Sigmoid colon (tissue), 4 donors: ENCODE measurements around the gene NR1I3.

Experiments used
- EP300 ChIP-seq, 4 donors: sonication (generic); formaldehyde crosslinking; IDR thresholded peaks; one replicate each; pipeline ENCODE4 v1.6.1; 2017; ENCODE audit warnings: antibody characterized with exemption in 4 of 4
- POLR2A ChIP-seq, 2 donors: fragments of 450-650 bp; IDR thresholded peaks; one replicate each; pipeline ENCODE4 v1.6.1; 2016; ENCODE audit warnings: antibody characterized with exemption in 2 of 2, mild to moderate bottlenecking in 2 of 2, moderate library complexity in 2 of 2
- POLR2AphosphoS5 ChIP-seq, 4 donors: sonication (generic); formaldehyde crosslinking; IDR thresholded peaks; one replicate each; pipeline ENCODE4 v1.6.1; 2017; ENCODE audit warnings: antibody characterized with exemption in 4 of 4
- TF ChIP-seq, protein P1 (sequence below), 4 experiments: fragments of 450-650 bp in 3 of 4; fragments of 200-600 bp in 1 of 4; IDR thresholded peaks; one replicate each; pipeline ENCODE4 v1.5.1; 2016 to 2019; ENCODE audit warnings: antibody characterized with exemption in 4 of 4, mild to moderate bottlenecking in 3 of 4, moderate library complexity in 2 of 4

DNA sequence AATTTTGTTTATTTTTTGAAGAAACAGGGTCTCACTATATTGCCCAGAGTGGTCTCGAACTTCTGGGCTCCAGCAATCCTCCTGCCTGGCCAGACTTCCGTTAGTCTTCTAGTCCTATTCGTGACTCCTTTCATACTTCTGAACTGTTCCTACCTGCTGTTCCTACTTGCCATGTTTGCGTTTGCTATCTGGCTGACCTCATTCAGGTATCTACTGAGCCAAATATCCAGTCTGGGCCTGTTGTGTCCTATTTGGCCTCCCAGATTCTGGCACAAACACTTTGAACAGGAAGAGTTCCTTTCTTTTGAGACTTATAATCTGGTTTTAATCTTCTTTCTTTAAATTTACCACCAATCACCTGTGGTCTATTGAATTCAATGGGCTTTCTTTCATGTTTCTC lies 6.9 kb upstream of the NR1I3 start:
- TF ChIP-seq, protein P1, sequence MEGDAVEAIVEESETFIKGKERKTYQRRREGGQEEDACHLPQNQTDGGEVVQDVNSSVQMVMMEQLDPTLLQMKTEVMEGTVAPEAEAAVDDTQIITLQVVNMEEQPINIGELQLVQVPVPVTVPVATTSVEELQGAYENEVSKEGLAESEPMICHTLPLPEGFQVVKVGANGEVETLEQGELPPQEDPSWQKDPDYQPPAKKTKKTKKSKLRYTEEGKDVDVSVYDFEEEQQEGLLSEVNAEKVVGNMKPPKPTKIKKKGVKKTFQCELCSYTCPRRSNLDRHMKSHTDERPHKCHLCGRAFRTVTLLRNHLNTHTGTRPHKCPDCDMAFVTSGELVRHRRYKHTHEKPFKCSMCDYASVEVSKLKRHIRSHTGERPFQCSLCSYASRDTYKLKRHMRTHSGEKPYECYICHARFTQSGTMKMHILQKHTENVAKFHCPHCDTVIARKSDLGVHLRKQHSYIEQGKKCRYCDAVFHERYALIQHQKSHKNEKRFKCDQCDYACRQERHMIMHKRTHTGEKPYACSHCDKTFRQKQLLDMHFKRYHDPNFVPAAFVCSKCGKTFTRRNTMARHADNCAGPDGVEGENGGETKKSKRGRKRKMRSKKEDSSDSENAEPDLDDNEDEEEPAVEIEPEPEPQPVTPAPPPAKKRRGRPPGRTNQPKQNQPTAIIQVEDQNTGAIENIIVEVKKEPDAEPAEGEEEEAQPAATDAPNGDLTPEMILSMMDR (IDR thresholded peaks at IDR 0.05) = no peak
- TF ChIP-seq POLR2AphosphoS5 (IDR thresholded peaks at IDR 0.05) (no peak), EP300 (IDR thresholded peaks at IDR 0.05) (no peak), POLR2A (IDR thresholded peaks at IDR 0.05) (no peak)
